OCI-LY1 (cell line): Measurements from ENCODE around the gene SIK3.

Experiments used
- EZH2 ChIP-seq: fragments of 200-600 bp; sonication (generic), shearing (Covaris generic); IDR thresholded peaks from 2 replicates; pipeline ENCODE4 v1.8.0; 2017; ENCODE audit warnings: borderline replicate concordance, mixed run types, mild to moderate bottlenecking, antibody characterized with exemption, low read length, moderate library complexity, mixed read lengths
- TF ChIP-seq, protein P1 (sequence below): fragments of 200-600 bp; sonication (generic), shearing (Covaris generic); IDR thresholded peaks from 2 replicates; pipeline ENCODE4 v1.5.1; 2017; ENCODE audit warnings: mild to moderate bottlenecking, antibody characterized with exemption, low read length, moderate library complexity, mixed read lengths

- TF ChIP-seq, protein P1, sequence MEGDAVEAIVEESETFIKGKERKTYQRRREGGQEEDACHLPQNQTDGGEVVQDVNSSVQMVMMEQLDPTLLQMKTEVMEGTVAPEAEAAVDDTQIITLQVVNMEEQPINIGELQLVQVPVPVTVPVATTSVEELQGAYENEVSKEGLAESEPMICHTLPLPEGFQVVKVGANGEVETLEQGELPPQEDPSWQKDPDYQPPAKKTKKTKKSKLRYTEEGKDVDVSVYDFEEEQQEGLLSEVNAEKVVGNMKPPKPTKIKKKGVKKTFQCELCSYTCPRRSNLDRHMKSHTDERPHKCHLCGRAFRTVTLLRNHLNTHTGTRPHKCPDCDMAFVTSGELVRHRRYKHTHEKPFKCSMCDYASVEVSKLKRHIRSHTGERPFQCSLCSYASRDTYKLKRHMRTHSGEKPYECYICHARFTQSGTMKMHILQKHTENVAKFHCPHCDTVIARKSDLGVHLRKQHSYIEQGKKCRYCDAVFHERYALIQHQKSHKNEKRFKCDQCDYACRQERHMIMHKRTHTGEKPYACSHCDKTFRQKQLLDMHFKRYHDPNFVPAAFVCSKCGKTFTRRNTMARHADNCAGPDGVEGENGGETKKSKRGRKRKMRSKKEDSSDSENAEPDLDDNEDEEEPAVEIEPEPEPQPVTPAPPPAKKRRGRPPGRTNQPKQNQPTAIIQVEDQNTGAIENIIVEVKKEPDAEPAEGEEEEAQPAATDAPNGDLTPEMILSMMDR = no peak
- TF ChIP-seq EZH2 = no peak
Measured at GRCh38 chr11:117084992-117085391, 13.2 kb downstream of the SIK3 start.
